PFSK-1 (cell line): ENCODE measurements around the gene ST8SIA1.

Experiments used
- FOXP2 ChIP-seq: optimal IDR thresholded peaks from 2 replicates; pipeline ENCODE3; 2011; ENCODE audit warnings: borderline replicate concordance, control low read depth, inconsistent platforms; ENCODE audit not compliant: insufficient read depth; ENCODE audit errors: extremely low read length, extremely low read depth
- POLR2AphosphoS5 ChIP-seq: IDR thresholded peaks from 2 replicates; pipeline ENCODE4 v1.6.1; 2012; ENCODE audit warnings: low read depth, mild to moderate bottlenecking, control low read depth, low read length, moderate library complexity
- SIN3A ChIP-seq: IDR thresholded peaks from 2 replicates; pipeline ENCODE4 v1.6.1; 2012; ENCODE audit warnings: mild to moderate bottlenecking, low read length, moderate library complexity, borderline replicate concordance; ENCODE audit not compliant: insufficient read depth
- TAF1 ChIP-seq: IDR thresholded peaks from 2 replicates; pipeline ENCODE4 v1.6.1; 2012; ENCODE audit warnings: low read length, control low read depth, borderline replicate concordance; ENCODE audit not compliant: insufficient read depth
- TF ChIP-seq, protein P1 (sequence below), 2 experiments: IDR thresholded peaks; 2 replicates each; pipeline versions ENCODE4 v1.6.1 to v1.8.0; 2011 to 2012; ENCODE audit warnings: low read depth in 2 of 2, low read length in 2 of 2, control low read depth in 1 of 2, inconsistent platforms in 1 of 2, mild to moderate bottlenecking in 1 of 2, moderate library complexity in 1 of 2; ENCODE audit not compliant: insufficient read depth in 1 of 2

Gene ST8SIA1

DNA sequence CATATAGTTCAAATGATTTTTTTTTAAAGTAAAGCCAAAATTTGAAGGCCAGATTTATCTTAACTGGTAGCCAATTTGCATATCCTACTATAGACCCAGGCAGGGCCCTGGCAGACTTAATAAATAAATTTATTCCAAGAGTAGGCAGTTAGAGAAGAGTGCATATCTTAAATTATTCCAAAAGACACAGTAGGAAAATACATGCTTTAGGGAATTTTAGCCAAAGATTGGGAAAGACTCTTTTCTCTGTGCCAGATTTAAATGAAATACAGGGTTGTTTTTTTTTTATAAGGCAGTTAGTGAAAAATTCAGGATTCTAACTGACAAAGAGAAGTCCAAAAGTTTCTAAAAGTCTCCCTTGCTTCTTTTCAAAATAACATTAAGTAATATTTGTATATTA lies 65.5 kb downstream of the ST8SIA1 start:
- TF ChIP-seq POLR2AphosphoS5 (no peak), SIN3A (no peak), TAF1 (no peak), FOXP2 (no peak)
- TF ChIP-seq, protein P1, sequence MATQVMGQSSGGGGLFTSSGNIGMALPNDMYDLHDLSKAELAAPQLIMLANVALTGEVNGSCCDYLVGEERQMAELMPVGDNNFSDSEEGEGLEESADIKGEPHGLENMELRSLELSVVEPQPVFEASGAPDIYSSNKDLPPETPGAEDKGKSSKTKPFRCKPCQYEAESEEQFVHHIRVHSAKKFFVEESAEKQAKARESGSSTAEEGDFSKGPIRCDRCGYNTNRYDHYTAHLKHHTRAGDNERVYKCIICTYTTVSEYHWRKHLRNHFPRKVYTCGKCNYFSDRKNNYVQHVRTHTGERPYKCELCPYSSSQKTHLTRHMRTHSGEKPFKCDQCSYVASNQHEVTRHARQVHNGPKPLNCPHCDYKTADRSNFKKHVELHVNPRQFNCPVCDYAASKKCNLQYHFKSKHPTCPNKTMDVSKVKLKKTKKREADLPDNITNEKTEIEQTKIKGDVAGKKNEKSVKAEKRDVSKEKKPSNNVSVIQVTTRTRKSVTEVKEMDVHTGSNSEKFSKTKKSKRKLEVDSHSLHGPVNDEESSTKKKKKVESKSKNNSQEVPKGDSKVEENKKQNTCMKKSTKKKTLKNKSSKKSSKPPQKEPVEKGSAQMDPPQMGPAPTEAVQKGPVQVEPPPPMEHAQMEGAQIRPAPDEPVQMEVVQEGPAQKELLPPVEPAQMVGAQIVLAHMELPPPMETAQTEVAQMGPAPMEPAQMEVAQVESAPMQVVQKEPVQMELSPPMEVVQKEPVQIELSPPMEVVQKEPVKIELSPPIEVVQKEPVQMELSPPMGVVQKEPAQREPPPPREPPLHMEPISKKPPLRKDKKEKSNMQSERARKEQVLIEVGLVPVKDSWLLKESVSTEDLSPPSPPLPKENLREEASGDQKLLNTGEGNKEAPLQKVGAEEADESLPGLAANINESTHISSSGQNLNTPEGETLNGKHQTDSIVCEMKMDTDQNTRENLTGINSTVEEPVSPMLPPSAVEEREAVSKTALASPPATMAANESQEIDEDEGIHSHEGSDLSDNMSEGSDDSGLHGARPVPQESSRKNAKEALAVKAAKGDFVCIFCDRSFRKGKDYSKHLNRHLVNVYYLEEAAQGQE (IDR thresholded peaks at IDR 0.05; ENCODE audit: insufficient read depth in 1 of 2, low read depth in 2 of 2, low read length in 2 of 2) = no peak

DNA sequence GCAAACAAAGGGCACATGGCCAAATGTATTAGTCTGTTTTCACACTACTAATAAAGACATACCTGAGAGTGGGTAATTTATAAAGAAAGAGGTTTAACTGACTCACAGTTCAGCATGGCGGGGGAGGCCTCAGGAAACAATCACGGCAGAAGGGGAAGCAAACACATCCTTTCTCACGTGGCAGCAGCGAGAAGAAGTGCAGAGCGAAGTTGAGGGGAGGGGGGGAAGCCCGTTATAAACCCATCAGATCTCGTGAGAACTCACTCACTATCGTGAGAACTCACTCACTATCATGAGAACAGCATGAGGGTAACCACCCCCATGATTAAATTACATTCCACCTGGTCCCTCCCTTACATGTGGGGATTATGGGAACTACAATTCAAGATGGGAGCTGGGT lies 66.1 kb downstream of the ST8SIA1 start:
- TF ChIP-seq TAF1 (no peak), FOXP2 (no peak), POLR2AphosphoS5 (no peak), SIN3A (no peak)
- TF ChIP-seq, protein P1 (IDR thresholded peaks at IDR 0.05; ENCODE audit: insufficient read depth in 1 of 2, low read depth in 2 of 2, low read length in 2 of 2) = no peak

DNA sequence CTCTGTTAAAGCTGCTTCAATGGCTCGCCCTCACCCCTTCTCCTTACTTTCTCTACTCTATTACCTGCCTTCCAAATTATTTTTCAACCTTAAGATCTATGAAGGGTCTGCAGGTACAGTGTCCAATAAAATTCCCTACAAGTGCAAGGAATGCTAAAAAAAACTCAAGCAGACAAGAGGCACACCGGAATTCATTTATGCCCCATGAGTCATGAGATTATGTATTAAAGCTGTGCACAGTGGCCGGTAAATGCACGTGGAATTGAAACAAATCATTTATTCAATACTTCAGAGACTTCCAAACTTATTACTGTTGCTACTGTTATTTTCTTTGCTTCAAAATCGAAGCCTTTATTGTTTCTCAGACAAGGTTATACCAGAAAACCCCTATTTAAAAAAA lies 68.4 kb downstream of the ST8SIA1 start:
- TF ChIP-seq POLR2AphosphoS5 = no peak
- no peak for TF ChIP-seq TAF1
- TF ChIP-seq SIN3A = no peak
- TF ChIP-seq, protein P1 (IDR thresholded peaks at IDR 0.05; ENCODE audit: insufficient read depth in 1 of 2, low read depth in 2 of 2, low read length in 2 of 2) = no peak
- no peak for TF ChIP-seq FOXP2

DNA sequence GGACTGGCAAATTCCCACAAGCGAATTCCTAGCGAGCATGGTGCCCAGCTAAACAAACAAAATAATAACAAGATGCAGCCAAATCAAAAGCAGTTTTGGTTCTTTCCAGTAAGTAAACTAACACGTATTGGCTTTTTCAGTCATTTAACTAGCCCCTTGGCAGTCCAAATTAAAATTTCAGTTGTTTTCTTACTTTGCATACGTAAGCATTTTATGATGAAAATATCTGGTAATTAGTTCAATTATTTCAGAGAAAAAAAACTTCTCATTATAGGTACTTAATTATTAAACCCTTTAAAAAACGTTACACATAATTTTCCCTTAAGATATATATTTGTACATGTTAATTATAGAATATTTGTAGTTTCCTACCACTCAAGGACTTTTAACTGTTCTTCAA lies 70.1 kb downstream of the ST8SIA1 start:
- TF ChIP-seq TAF1 (no peak), POLR2AphosphoS5 (no peak), SIN3A (no peak), FOXP2 (no peak)
- TF ChIP-seq, protein P1 (IDR thresholded peaks at IDR 0.05; ENCODE audit: insufficient read depth in 1 of 2, low read depth in 2 of 2, low read length in 2 of 2) = no peak

DNA sequence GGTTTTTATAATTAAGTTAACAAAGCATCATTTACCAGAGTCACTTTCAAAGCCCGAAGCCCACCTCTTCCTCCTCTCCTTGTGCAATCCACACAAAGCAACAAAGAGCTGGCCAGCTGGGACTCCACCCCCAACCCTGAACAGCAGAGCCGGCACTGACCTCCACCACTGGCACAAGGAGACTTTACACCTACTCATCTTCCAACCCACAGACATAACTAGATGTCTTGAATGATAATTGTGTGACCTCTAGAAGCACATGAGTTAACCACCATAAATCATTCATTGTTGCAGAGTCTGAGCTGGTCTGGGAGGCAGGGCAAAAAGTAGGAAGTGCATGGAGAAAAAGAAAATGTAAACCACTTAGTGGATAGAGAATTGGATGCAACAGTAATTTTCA lies 72.2 kb downstream of the ST8SIA1 start:
- TF ChIP-seq POLR2AphosphoS5 (no peak), TAF1 (no peak), SIN3A (no peak), FOXP2 (no peak)
- TF ChIP-seq, protein P1 (IDR thresholded peaks at IDR 0.05; ENCODE audit: insufficient read depth in 1 of 2, low read depth in 2 of 2, low read length in 2 of 2) = no peak
